ENCODE results near the gene CLEC2A.

The CLEC2A gene

DNA sequence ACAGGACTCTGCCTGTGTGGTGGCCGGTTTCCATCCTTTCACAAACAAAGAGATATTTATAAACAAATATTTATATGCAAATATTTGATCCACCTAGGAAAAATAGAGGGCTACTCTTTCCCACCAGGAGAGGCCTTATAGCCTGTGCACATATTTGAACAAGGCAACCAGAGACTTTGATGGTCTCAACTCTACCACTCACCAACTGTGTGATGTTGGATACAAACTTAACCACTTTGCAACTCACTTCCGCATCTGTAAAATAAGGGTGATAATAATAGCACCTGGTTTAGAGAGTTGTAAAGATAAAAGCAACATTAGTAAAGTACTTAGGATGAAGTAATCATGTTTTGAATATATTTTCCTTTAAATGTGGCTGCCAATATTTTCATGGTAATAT lies 37.5 kb upstream of the CLEC2A start:
- TF ChIP-seq ZFP3 (CRISPR knock-in tag; IDR thresholded peaks at IDR 0.05): no peak
- no peak for TF ChIP-seq TOX (CRISPR knock-in tag; IDR thresholded peaks at IDR 0.05; ENCODE audit: borderline replicate concordance)
- no peak for TF ChIP-seq CSDC2 (CRISPR knock-in tag; IDR thresholded peaks at IDR 0.05)
- no peak for TF ChIP-seq ISL1 (CRISPR knock-in tag; IDR thresholded peaks at IDR 0.05)
- no peak for TF ChIP-seq TCF4 (CRISPR knock-in tag; IDR thresholded peaks at IDR 0.05; ENCODE audit: borderline replicate concordance)
- TF ChIP-seq ZC3H10 (CRISPR knock-in tag; IDR thresholded peaks at IDR 0.05): no peak
- no peak for TF ChIP-seq PATZ1 (CRISPR knock-in tag; IDR thresholded peaks at IDR 0.05; ENCODE audit: borderline replicate concordance)
- TF ChIP-seq, protein P1, sequence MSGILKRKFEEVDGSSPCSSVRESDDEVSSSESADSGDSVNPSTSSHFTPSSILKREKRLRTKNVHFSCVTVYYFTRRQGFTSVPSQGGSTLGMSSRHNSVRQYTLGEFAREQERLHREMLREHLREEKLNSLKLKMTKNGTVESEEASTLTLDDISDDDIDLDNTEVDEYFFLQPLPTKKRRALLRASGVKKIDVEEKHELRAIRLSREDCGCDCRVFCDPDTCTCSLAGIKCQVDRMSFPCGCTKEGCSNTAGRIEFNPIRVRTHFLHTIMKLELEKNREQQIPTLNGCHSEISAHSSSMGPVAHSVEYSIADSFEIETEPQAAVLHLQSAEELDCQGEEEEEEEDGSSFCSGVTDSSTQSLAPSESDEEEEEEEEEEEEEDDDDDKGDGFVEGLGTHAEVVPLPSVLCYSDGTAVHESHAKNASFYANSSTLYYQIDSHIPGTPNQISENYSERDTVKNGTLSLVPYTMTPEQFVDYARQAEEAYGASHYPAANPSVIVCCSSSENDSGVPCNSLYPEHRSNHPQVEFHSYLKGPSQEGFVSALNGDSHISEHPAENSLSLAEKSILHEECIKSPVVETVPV (CRISPR knock-in tag; IDR thresholded peaks at IDR 0.05): no peak
- TF ChIP-seq ZNF70 (CRISPR knock-in tag; IDR thresholded peaks at IDR 0.05): no peak
- no peak for TF ChIP-seq BACH2 (CRISPR knock-in tag; IDR thresholded peaks at IDR 0.05; ENCODE audit: borderline replicate concordance)
- TF ChIP-seq GLIS3 (CRISPR knock-in tag; IDR thresholded peaks at IDR 0.05): no peak
- no peak for TF ChIP-seq CREB5 (CRISPR knock-in tag; IDR thresholded peaks at IDR 0.05; ENCODE audit: low read depth)
- TF ChIP-seq ZFP30 (CRISPR knock-in tag; IDR thresholded peaks at IDR 0.05): no peak
- TF ChIP-seq, protein P2, sequence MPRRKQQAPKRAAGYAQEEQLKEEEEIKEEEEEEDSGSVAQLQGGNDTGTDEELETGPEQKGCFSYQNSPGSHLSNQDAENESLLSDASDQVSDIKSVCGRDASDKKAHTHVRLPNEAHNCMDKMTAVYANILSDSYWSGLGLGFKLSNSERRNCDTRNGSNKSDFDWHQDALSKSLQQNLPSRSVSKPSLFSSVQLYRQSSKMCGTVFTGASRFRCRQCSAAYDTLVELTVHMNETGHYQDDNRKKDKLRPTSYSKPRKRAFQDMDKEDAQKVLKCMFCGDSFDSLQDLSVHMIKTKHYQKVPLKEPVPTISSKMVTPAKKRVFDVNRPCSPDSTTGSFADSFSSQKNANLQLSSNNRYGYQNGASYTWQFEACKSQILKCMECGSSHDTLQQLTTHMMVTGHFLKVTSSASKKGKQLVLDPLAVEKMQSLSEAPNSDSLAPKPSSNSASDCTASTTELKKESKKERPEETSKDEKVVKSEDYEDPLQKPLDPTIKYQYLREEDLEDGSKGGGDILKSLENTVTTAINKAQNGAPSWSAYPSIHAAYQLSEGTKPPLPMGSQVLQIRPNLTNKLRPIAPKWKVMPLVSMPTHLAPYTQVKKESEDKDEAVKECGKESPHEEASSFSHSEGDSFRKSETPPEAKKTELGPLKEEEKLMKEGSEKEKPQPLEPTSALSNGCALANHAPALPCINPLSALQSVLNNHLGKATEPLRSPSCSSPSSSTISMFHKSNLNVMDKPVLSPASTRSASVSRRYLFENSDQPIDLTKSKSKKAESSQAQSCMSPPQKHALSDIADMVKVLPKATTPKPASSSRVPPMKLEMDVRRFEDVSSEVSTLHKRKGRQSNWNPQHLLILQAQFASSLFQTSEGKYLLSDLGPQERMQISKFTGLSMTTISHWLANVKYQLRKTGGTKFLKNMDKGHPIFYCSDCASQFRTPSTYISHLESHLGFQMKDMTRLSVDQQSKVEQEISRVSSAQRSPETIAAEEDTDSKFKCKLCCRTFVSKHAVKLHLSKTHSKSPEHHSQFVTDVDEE (CRISPR knock-in tag; IDR thresholded peaks at IDR 0.05): no peak
- no peak for ATAC-seq

DNA sequence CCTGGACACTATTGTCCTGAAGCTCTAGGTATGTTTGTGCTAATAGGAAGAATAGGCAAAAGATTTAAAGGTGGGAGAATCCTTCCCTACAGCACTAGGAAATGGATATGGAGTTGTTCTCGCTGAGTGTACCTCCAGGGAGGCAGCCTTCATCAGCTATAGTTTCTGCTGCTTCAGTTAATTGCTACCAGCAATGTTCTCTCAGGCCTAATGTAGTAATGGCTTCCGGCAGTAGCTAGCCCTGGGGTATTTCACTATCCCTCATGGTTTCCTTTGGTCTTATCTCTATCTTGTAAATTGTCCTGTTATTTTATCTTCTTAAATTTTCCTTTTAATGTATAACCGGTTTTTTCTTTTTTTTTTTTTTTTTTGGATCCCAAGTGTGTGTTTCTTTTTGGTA lies 29.7 kb upstream of the CLEC2A start:
- no peak for ATAC-seq
- no peak for TF ChIP-seq GLIS3 (CRISPR knock-in tag; IDR thresholded peaks at IDR 0.05)
- TF ChIP-seq ZNF8 (CRISPR knock-in tag; IDR thresholded peaks at IDR 0.05): no peak
- TF ChIP-seq RARB (CRISPR knock-in tag; IDR thresholded peaks at IDR 0.05): no peak
- no peak for TF ChIP-seq ZFP30 (CRISPR knock-in tag; IDR thresholded peaks at IDR 0.05)
- no peak for TF ChIP-seq ZNF565 (CRISPR knock-in tag; conservative IDR thresholded peaks at IDR 0.05; ENCODE audit: low read depth)
- TF ChIP-seq ZFP3 (CRISPR knock-in tag; IDR thresholded peaks at IDR 0.05): no peak
- TF ChIP-seq CSDC2 (CRISPR knock-in tag; IDR thresholded peaks at IDR 0.05): no peak
- no peak for TF ChIP-seq SNAI2 (CRISPR knock-in tag; IDR thresholded peaks at IDR 0.05)
- no peak for TF ChIP-seq BACH2 (CRISPR knock-in tag; IDR thresholded peaks at IDR 0.05; ENCODE audit: borderline replicate concordance)
- TF ChIP-seq PPARA (CRISPR knock-in tag; IDR thresholded peaks at IDR 0.05; ENCODE audit: borderline replicate concordance): no peak
- no peak for TF ChIP-seq ESRRG (CRISPR knock-in tag; IDR thresholded peaks at IDR 0.05)
- no peak for TF ChIP-seq OSR1 (CRISPR knock-in tag; IDR thresholded peaks at IDR 0.05)
- TF ChIP-seq, protein P1 (CRISPR knock-in tag; IDR thresholded peaks at IDR 0.05): no peak
- TF ChIP-seq ARNTL (CRISPR knock-in tag; IDR thresholded peaks at IDR 0.05; ENCODE audit: borderline replicate concordance, low read depth): no peak
- TF ChIP-seq CREB5 (CRISPR knock-in tag; IDR thresholded peaks at IDR 0.05; ENCODE audit: low read depth): no peak
- TF ChIP-seq, protein P2 (CRISPR knock-in tag; IDR thresholded peaks at IDR 0.05): no peak
- TF ChIP-seq TOX (CRISPR knock-in tag; IDR thresholded peaks at IDR 0.05; ENCODE audit: borderline replicate concordance): no peak
- no peak for TF ChIP-seq ZC3H10 (CRISPR knock-in tag; IDR thresholded peaks at IDR 0.05)
